ENCODE results near the gene CAMK1. TPM values are rescaled to one million over a fixed set of nuclear protein-coding genes. Genes with fewer than 3 reads are reported as not detected.
A peak's percentile ranks its signal among the peaks of the same experiment; 100 is the strongest.

The CAMK1 gene
- total RNA-seq, 1 donor from 2014 or later: 12.3 TPM

GRCh38 chr3:9800529-9800928, 30.8 kb upstream of the CAMK1 start:
- Histone ChIP-seq H3K4me3 (no peak overlapping the region), H3K27ac (replicated peaks) (no peak overlapping the region), H3K9me3 (replicated peaks) (no peaks in the 10 kb centered on the region), H3K36me3 (peaks cover 91% of the 10 kb centered on the region), H3K4me1 (peaks cover 25% of the 10 kb centered on the region), H3K27me3 (ENCODE audit: low read depth) (no peaks in the 10 kb centered on the region)
- DNase-seq: no peak
- intact Hi-C loops (cut with micrococcal nuclease): no loop called here
- TF ChIP-seq, protein P1, sequence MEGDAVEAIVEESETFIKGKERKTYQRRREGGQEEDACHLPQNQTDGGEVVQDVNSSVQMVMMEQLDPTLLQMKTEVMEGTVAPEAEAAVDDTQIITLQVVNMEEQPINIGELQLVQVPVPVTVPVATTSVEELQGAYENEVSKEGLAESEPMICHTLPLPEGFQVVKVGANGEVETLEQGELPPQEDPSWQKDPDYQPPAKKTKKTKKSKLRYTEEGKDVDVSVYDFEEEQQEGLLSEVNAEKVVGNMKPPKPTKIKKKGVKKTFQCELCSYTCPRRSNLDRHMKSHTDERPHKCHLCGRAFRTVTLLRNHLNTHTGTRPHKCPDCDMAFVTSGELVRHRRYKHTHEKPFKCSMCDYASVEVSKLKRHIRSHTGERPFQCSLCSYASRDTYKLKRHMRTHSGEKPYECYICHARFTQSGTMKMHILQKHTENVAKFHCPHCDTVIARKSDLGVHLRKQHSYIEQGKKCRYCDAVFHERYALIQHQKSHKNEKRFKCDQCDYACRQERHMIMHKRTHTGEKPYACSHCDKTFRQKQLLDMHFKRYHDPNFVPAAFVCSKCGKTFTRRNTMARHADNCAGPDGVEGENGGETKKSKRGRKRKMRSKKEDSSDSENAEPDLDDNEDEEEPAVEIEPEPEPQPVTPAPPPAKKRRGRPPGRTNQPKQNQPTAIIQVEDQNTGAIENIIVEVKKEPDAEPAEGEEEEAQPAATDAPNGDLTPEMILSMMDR (IDR thresholded peaks at IDR 0.05; ENCODE audit: borderline replicate concordance): peak; percentile 22

- DNase-seq: no peak
- no peaks in the 10 kb centered on the region for H3K27me3 ChIP-seq (ENCODE audit: low read depth)
- TF ChIP-seq, protein P1 (IDR thresholded peaks at IDR 0.05; ENCODE audit: borderline replicate concordance): no peak
- intact Hi-C loops (cut with micrococcal nuclease): no loop called here
- H3K9me3 ChIP-seq (replicated peaks): no peaks in the 10 kb centered on the region
- peaks cover 73% of the 10 kb centered on the region for H3K36me3 ChIP-seq
- H3K4me1 ChIP-seq: peaks cover 41% of the 10 kb centered on the region
- no peak overlapping the region for H3K27ac ChIP-seq (replicated peaks)
- H3K4me3 ChIP-seq: no peak overlapping the region
These were observed 27.6 kb upstream of the CAMK1 start for GRCh38 chr3:9797196-9797945.

GRCh38 chr3:9795207-9795606, 25.5 kb upstream of the CAMK1 start:
- DNase-seq: no peak
- peaks cover 61% of the 10 kb centered on the region for H3K4me1 ChIP-seq
- no peaks in the 10 kb centered on the region for H3K27me3 ChIP-seq (ENCODE audit: low read depth)
- no peaks in the 10 kb centered on the region for H3K9me3 ChIP-seq (replicated peaks)
- TF ChIP-seq, protein P1 (IDR thresholded peaks at IDR 0.05; ENCODE audit: borderline replicate concordance): no peak
- intact Hi-C loops (cut with micrococcal nuclease): no loop called here
- H3K36me3 ChIP-seq: peaks cover 59% of the 10 kb centered on the region
- no peak overlapping the region for H3K27ac ChIP-seq (replicated peaks)
- H3K4me3 ChIP-seq: no peak overlapping the region

DNA sequence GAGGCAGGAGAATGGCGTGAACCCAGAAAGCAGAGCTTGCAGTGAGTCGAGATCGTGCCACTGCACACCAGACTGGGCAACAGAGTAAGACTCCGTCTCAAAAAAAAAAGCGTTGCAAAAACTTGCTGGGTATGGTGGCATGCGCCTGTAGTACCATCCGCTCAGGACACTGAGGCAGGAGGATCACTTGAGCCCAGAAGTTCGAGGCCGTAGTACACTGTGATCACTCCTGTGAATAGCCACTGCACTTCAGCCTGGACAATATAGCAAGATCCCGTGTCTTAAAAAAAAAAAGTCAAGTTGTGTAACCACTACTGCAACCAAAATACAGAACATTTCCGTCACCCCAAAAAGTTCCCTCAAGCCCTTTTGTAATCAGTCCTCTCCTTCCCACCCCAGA, 24.7 kb upstream of the CAMK1 start:
- intact Hi-C loops (cut with micrococcal nuclease): no loop called here
- Histone ChIP-seq H3K27ac (replicated peaks) (no peak overlapping the region), H3K4me3 (peak overlapping the region; percentile 98), H3K36me3 (peaks cover 59% of the 10 kb centered on the region), H3K9me3 (replicated peaks) (no peaks in the 10 kb centered on the region), H3K4me1 (peaks cover 61% of the 10 kb centered on the region), H3K27me3 (ENCODE audit: low read depth) (no peaks in the 10 kb centered on the region)
- no peak for DNase-seq
- TF ChIP-seq, protein P1 (IDR thresholded peaks at IDR 0.05; ENCODE audit: borderline replicate concordance): no peak

GRCh38 chr3:9793161-9793781, 23.5 kb upstream of the CAMK1 start:
- Histone ChIP-seq H3K4me3 (peak overlapping the region; percentile 98), H3K9me3 (replicated peaks) (no peaks in the 10 kb centered on the region), H3K27me3 (ENCODE audit: low read depth) (no peaks in the 10 kb centered on the region), H3K4me1 (peaks cover 61% of the 10 kb centered on the region), H3K27ac (replicated peaks) (peak overlapping the region; percentile 99), H3K36me3 (peaks cover 56% of the 10 kb centered on the region)
- TF ChIP-seq, protein P1 (IDR thresholded peaks at IDR 0.05; ENCODE audit: borderline replicate concordance): no peak
- no peak for DNase-seq
- intact Hi-C loops (cut with micrococcal nuclease): no loop called here
